GM19397 (cell line): ENCODE results near the gene BGLAP.

Source experiments
- ATAC-seq: cut with Tn5 transposase; IDR thresholded peaks from one replicate; pipeline ENCODE4 v1.9.1; 2021; ENCODE audit warnings: mild to moderate bottlenecking, moderate library complexity; ENCODE audit not compliant: unreplicated experiment

Gene BGLAP

GRCh38 chr1:156253634-156254033 lies 11.7 kb downstream of the BGLAP start:
- no peak for ATAC-seq

GRCh38 chr1:156257711-156258110 lies 15.7 kb downstream of the BGLAP start:
- no peak for ATAC-seq

GRCh38 chr1:156258859-156259258 lies 16.9 kb downstream of the BGLAP start:
- ATAC-seq = no peak

GRCh38 chr1:156259805-156260204 lies 17.8 kb downstream of the BGLAP start:
- no peak for ATAC-seq

- ATAC-seq = no peak
Observed at GRCh38 chr1:156260896-156261295, 18.9 kb downstream of the BGLAP start.

- ATAC-seq = no peak
Observed at GRCh38 chr1:156262461-156263287, 20.7 kb downstream of the BGLAP start.

GRCh38 chr1:156263288-156263655 lies 21.3 kb downstream of the BGLAP start:
- ATAC-seq = no peak

- ATAC-seq = no peak
Observed at GRCh38 chr1:156266051-156266450, 24.1 kb downstream of the BGLAP start.

- no peak for ATAC-seq
Observed at GRCh38 chr1:156268336-156268735, 26.4 kb downstream of the BGLAP start.

- ATAC-seq = no peak
Observed at GRCh38 chr1:156270314-156270713, 28.3 kb downstream of the BGLAP start.

- no peak for ATAC-seq
Observed at GRCh38 chr1:156276532-156276931, 34.5 kb downstream of the BGLAP start.

GRCh38 chr1:156276966-156277381 lies 35.0 kb downstream of the BGLAP start:
- no peak for ATAC-seq

GRCh38 chr1:156279837-156280236 lies 37.9 kb downstream of the BGLAP start:
- ATAC-seq = no peak

GRCh38 chr1:156281281-156281680 lies 39.3 kb downstream of the BGLAP start:
- no peak for ATAC-seq

GRCh38 chr1:156281693-156282478 lies 39.9 kb downstream of the BGLAP start:
- peak; percentile 7 for ATAC-seq

- peak; percentile 90 for ATAC-seq
Observed at GRCh38 chr1:156282479-156283222, 40.7 kb downstream of the BGLAP start, which contains the start of gene SMG5. Gene SMG5 (minus strand): TSS chr1:156282825. CDS start chr1:156282680, 145 bp downstream.

GRCh38 chr1:156283521-156283920 lies 41.5 kb downstream of the BGLAP start:
- ATAC-seq = no peak

- ATAC-seq = no peak
Observed at GRCh38 chr1:156284112-156284511, 42.1 kb downstream of the BGLAP start, which contains the start of gene TMEM79. Gene TMEM79 (plus strand): TSS chr1:156284325. CDS start chr1:156285227, 902 bp downstream.

GRCh38 chr1:156284757-156285156 lies 42.8 kb downstream of the BGLAP start:
- no peak for ATAC-seq

- no peak for ATAC-seq
Observed at GRCh38 chr1:156285437-156285836, 43.5 kb downstream of the BGLAP start.

GRCh38 chr1:156286061-156286460 lies 44.1 kb downstream of the BGLAP start:
- ATAC-seq = no peak
